Stimulated activated CD8-positive, alpha-beta memory T cell treated with anti-CD3 and anti-CD28 coated beads, Interleukin-4, amount 100 ng/mL, for 48 hours (primary cell): ENCODE data around the gene KCNQ2.

Experiments used
- DNase-seq: peaks from one replicate; pipeline ENCODE4 v3.0.0-alpha.2; 2020

KCNQ2 gene

DNA sequence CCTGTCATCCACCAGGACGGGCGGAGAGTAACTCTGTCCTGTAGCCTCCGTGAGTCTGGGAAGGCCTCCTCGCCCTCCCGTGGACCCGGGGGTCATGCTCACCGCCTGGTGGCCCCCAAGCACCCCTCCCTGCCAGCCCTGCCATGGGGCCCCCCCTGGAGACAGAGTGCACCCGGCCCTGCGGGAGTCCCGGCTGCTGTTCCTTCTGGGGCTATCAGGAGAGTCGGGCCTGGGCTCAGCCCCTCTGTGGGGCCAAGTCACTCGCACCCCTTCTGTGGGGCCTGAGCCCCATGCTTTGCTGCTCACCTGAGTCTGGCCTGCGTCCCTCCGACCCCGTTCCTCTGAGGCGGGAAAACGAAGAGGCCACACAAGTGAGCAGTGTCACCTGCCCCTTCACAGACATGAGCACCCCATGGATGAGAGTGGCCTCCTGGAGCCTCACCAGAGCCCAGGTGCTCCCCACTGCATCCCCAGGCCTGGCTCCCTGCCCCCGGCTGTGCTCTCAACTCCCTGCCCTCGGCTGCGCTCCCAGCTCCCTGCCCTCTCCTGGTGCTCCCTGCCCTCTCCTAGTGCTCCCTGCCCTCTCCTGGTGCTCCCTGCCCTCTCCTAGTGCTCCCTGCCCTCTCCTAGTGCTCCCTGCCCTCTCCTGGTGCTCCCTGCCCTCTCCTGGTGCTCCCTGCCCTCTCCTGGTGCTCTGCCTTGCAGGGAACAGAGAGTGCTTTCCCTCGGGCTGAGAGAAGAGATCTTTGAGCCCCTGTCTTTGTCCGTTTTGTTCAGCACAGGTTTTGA lies 106.7 kb downstream of the KCNQ2 start:
- no peak for DNase-seq

DNA sequence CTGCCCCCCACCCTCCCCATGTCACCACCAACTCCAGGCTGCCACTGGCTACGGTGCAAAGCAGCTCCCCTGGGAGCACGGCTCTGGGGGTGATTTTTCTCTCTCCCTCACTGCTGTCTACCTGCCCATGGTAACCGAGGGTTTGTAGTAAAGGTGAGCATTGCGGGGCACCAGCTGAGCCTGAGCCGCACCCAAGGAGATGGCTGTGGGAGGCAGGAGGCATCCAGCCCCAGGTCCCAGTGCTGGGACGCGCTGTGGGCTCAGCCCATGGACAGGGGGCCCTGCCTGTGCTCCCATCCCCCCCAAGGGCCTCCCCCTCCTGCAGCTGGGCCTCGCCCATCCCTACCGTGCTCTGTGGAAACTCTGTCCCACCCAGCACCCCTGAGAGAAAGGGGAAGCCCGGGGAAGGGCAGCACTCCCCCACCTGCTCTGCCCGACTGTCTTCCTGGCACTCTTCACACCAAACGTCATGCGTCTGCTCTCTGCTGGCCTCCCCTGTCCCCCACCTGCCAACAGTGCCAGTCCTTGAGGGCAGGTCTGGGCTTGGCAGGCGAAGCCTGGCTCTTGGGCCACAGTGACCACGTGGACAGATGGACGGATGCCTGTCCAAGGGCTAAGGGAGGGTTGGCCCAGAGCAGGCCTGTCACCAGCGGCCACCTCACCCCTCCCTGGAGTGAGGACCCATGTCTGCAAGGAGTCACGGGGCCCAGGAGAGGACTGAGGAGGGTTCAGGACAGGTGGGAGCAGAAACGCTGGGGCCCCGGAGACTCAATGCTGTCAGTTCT lies 107.5 kb downstream of the KCNQ2 start:
- DNase-seq, result no peak

DNA sequence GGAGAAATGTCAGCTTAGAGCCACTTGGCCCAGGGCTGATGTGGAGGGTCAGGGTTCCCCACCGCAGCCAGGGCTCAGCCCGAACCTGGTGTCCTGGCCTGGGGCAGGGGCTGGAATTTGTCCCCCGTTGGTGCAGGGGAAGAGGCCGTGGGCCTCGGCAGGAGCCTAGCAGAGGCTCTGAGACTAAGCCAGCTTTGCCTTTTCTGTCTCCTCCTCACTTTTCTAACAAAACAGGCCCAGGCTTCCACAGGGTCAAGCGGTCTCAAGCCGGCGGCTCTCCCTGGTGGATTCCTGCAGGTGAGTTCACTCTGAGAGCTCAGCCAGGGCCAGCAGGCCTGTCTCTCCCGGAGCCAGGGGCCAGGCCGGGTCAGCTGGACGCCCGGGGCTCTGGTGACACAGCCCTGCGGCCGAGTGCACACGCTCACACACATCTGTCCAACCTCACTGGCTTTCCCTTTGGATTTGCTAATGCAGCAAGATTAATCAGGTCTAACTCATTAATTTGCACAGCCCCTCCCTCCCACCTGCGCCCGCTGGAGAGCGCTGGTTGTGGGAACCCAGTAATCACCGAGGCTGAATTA lies 108.4 kb downstream of the KCNQ2 start:
- DNase-seq, result no peak

DNA sequence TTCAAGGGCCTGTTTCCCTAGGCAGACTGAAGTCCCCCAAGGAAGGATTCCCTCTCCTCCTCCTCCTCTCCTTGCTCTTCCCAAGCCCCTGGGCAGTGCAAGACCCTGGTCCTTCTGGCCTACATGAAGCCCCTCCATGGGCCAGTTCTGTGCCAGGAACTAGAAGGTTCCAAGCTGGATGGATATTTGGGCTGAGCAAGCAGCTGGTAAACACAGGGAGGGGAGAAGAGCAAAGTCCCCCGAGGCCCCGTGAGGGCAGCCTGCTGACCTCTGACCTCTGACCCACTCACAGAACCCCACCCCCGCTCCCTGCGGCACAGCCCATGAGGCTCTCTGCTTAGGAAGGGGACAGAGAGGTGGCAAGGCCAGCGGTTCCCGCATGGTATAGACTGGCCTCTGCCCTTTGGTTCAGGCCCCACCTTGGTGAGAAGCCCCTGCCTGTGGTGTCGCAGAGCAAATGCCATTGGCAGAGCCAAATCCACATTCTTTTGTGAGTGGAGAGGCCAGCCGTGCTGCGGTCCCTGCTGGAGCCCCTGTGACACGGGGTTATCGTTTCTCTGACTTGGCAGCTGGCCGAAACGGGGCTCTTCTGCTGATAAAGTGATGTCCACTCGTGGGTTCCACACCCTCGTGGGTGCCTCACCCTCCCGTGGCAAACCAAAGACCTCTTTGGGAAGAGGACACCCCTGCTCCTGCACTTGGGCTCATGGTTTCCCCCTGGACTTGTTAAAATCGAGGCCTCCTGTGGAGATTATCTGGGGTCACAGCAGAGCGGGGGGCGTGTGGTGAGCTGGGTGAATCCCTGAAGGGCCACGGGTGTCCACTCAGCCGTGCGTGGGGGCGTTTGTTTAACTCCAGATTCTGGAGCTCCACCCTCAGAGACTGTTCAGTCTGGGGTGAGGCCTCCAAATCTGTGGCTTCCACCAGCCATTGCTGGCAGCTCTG lies 109.2 kb downstream of the KCNQ2 start:
- no peak for DNase-seq

DNA sequence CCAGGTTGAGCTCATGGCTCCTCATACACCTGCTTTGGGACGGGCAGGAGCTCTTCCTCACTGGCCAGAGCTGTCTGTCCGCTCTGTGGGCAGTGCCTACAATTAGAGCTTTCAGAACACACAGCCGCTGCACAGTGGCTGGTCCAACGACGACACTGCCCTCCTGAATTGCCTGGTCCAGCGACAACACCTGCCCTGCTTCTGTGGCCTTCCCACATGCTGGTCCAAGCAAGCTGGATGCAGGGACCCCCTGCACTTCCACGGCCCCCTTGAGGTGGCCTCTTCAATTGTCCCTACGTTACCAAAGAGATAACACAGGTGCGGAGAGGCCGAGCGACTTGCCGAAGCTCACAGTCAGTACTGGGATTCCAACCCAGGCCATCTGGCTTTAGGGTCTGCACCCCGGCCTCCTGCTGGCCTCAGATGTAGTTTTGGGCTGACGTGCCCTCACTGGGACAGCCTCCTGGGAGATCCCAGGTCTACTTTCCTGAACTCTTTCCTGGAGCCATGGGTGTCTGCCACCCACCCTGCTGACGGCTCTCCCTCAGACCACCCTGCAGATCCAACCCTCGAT lies 109.9 kb downstream of the KCNQ2 start:
- no peak for DNase-seq

DNA sequence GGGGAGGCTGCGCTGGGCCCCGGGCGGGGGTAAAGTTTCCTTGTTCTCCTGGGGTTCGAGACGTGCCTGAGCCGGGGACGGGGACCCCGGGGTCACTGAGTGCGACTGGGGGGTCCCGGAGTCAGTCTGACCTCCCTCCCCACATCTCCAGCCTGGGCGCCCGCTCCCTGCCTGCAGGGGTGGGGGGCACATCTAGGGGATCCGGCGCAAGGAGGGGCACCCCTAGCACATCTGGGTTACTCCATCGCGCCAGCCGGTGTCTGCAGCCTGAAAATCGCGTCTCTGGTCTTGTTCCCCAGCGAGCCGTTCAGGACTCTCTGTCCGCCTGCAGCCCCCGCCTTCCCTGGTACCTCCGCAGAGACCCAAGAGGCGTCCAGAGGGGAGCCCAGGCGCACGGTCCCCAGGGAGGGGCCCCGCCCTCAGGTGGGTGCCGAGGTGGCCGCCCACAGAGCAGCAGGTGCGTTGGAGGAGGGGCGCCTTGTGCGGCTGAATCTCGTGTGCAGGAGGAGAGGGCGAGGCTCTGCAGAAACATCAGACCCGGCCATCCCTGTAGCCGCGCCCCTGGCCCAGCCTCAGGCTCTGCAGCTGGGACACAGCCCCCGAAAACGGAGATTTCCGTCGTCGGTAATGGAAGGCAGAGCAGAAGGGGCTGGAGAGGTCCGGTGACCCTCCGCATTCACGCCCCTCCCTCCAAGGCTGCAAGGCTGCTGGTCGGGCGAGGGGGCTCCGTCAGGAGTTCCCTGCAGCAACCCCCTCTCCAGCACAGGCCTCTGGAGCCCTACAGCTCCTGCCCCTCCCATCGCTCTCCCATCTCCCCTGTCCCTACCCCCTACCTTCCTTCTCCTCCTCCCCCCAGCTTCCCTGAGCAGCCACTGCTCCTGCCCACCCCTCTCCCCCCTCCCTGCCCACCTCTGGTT lies 110.7 kb downstream of the KCNQ2 start:
- DNase-seq, result no peak

DNA sequence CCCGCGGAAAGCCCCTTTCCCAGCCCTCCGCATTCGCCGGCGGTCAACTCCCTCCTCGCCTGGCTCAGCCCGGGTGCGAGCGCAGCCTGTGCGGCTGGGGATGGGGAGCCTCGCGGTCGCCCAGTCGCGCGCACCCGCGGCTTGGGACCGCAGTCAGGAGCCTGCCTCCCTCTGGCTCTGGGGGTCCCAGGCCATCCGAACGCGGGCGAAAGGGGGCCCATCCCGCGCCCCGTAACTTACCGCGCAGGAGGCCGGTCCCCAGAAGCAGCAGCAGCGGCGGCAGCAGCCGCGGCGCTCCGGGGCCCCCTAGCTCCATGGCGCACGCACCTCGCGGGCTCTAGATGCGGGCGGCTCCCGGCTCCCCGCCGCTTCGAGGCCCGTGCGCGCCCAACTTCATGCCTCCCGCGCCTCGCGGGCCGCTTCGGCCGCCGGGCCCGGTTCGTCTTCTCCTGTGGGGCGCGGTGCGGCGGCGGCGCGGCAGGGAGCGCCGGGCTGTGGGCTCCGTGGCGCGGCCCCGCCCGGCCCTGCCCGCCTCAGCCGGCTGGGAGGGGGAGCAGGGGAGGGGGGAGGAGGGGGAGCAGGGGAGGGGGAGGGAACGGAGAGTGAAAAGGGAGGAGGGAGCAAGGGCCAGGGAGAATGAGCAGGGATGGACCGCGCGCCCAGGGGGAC lies 111.5 kb downstream of the KCNQ2 start, which contains the start of gene CHRNA4:
Gene CHRNA4 (minus strand): TSS at position 500 of the 669 bp plus-strand sequence. CDS start 184 bp downstream, at position 316.
- DNase-seq, result no peak

DNA sequence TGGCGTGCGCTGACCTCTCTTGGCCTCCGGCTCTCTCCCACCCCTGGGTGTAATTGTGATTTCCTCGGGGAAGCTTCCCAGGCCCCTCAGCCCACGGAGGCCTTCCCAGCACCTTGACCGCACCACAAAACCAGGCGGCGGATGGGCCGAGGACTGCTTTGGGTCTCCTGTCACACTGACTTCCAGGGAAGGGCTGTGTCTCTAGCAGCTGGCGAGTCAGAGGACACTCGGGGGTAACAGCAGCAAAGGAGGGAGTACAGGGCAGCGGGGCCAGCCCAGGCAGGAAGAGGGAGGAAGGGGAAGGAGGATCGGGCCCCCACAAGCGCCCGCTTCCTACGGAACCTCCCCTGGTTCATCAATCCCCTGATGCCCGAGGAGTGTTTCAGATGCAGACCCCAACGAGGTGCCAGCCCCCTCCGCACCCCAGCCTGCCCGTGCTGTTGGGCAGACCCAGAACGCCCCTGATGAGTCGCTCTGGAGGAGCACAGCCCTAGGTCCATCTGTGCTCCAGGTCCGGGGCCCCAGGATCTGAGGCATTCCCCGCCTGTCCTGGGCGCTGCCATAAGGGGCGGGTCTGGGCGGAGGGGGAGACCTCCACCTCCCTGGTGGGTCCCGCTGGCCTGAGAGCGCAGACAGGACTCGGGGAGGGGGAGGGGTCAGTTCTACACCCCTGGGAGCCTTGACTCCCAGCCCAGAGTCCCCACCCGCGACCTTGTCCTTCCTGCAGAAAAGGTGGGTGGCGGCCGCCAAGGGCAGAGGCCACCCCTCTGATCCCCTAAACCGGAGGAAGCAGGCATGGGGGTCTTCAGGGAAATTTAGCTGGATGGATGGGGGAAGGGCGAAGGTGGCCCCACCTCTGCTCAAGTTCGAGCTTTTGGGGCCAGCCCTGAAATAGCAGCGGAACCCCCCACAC lies 112.3 kb downstream of the KCNQ2 start:
- DNase-seq, result no peak

DNA sequence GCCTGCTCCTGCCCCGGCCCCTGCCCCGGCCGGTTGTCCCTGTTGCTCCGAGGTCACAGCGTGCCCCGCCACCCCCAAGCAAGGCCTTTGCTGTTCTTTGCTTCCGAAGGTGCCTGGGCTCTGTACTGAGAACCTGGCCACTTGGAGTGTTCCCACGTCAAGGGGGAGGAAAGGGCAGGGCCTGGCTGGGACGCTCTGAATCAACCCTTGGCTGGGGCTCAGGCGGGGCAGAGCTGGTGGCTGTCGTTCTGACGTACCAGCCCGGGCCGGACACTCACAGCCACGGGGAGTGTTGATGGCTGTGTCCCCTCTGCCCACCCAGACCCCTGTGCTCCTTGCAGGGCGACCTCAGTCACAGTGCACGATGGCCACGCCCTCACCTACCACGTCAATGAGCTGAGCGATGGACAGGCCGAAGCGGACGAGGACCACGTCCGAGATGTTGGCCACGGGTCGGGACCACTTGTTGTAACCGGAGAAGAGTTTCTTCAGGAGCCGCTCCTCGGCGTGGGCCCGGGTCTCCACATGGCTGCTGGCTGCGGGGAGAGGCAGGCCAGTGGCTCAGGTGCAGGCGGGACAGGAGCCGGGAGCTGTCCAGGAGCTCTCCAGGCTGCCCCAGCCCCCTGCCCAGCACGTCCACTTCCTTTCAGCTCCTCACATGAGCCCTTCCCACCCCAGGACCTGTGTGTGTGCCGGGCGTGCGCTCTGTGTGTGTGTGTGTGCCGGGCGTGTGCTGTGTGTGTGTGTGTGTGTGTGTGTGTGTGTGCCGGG lies 113.1 kb downstream of the KCNQ2 start:
- DNase-seq, result no peak

DNA sequence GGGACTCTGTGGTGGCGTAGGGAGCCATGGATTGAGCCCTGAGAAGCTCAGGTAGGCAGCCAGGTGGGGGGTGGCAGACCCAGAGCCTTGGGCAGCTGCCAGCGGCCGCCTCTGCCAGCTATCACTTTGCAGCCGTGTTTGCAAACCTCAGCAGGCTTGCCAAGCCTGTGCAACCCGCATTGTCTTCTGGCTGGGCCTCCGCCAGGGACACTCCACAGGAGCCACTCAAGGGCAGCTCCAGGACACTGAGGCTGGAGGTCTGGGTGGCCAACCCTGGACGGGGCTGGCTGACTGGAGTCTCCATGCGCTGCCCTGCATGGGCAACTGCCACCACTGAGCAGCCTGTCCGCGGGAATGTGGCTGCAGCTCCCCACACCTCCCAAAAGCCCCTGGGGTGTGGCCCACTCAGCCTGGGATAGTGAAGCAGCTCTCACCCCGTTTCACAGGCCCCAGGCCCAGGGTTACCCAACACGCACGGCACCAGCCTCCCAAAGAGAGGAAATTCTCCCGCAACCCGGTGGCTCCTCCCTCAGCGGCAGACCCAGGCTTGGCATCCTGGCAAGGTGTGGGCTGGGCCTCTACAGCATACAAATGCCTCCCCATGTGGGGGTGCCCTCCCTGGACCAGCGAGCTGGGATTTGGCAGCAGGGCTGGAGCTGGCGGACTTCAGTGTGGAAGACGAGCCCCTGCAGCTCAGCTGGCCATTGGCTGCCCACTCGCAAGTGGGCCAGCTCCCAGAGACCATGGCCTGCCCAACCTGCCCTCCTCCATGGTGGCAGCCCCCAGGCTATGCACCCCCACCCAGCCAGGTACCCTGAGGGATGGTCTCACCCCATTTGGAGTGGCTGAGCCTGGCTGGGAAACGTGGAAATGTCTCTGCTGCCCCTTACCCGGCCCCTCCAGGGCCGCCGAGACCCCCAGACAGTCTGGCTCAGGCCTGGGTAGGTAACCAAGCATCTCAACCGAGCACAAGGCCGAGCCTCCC lies 114.2 kb downstream of the KCNQ2 start:
- no peak for DNase-seq

DNA sequence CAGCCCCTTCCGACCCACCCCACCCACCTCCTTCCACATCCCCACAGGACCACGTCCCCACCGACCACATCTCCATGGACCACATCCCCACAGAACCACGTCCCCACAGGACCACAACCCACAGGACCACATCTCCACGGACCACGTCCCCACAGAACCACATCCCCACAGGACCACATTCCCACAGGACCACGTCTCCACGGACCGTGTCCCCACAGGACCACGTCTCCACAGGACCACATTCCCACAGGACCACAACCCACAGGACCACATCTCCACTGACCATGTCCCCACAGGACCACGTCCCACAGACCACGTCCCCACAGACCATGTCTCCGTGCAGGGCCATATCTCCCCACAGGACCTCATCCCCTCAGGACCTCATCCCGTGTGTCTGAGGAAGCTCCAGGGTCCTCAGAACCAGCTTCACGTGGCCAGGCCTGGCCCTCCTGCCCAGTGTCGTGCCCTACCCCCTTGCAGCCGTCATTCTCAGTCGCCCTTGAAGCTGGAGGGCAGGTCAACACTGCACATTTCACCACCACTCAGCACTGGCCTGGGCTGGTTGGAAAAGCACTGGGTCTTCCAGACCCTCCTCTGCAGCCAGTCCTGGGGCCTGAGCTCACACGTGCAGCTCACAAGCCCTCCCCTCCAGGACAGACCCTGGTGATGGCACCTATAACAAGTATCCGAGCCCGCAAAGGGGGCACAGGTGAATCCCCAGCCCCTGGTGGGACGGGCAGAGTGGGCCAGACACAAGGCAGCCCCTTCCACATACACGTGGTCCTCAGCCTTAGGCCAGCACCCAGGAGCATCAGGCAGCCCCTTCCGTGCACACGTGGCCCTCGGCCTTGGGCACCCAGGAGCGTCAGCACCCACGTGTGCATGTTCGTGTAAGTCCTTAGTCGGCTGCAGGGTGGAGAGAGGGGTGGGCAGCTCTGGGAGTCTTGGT lies 115.2 kb downstream of the KCNQ2 start:
- DNase-seq, result no peak

DNA sequence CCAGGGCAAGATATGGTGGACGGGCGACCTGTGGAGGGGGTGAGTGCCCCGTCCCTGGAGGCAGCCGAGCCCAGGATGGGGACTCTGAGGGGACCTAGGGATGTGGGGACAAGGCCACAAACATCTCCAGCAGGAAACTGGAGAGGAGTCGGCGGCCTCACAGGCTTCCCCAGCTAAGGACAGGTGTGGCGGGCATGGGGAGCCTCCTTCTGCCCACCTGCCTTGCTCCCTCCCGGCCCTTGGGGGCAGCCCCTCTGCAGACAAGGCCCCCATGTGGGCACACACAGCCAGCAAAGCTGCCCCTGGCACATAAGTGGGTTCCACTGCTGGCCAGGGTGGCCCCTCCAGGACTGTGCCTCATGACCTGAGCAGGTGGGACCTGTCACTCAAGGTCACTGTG lies 115.9 kb downstream of the KCNQ2 start:
- no peak for DNase-seq

DNA sequence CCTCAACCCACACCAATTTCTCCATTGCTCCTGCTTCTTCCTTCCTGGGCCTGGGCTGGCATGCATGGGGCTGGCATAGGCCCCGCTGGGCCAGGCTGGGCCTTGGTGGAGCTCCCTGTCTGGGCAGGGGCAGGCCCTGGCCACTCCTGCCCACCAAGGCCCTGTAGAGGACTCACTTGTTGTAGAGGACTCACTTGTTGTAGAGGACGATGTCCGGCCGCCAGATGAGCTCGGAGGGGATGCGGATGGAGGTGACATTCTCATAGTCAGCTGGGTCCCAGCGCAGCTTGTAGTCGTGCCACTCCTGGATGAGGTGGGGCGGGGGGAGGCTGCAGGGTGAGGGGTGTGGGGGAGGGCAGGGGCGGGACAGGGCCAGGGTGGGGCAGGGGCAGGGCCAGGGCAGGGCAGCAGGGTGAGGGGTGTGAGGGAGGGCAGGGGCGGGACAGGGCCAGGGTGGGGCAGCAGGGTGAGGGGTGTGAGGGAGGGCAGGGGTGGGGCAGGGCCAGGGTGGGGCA lies 116.6 kb downstream of the KCNQ2 start:
- no peak for DNase-seq

DNA sequence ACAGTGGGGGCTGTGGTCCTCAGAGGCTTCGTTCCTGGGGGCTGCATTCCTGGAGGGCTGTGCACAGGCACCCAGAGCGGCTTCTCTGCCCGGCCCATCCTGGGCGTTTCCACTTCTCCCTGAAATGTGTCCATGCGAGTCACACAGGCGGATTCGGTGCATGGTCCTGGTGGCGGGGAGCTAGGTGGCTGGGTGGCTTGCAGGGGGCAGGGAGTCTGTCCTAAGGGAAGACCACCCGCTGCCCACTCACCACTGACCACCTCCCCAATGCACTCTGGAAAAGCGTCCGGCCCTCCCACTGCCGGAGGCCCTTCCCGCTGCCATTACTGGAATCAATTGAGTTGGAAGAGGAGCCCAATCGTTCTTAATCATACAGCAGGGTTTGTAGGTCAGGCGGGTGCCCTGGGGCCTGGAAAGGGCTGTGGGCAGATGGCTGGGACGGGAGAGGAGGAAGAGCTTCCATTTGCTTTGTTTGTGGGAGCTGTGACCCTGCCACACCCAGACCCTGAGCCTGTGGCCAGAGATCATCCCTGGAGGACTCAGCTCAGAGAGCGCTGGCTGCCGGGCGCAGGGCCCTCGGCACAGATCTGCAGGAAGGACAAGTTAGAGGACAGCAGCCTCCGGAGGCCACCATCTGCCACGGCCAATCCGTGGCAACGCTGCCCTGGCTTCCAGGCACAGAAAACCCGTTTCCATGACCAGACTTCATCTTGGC lies 117.7 kb downstream of the KCNQ2 start:
- DNase-seq, result no peak

DNA sequence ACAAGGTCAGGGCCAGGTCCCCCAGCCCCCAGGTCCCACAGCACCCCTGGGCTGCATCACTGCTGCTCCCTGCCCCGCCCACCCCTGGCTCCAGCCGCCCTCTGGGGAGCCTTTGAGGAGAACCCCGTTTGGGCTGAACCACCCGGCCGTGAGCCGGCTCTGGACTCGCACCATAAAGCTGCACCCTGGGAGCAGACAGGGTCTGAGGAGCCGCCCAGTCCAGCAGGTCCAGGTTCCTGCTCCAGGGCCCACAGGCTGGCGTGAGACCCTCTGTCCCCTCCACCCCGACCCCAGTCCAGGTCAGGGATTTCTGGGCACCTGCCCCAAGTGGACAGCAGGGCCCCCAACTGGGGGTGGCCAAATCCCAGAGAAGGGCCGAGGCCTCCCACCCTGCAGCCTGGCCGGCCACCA lies 119.6 kb downstream of the KCNQ2 start:
- no peak for DNase-seq
